IMR-90 (cell line): Measurements from ENCODE around the gene GFM1. TPM values are rescaled to one million over a fixed set of nuclear protein-coding genes. Genes with fewer than 3 reads are reported as not detected.

Experiments
- ATAC-seq: fragments of 200-7000 bp; cut with Tn5 transposase; 2 replicates; pipeline ENCODE4 v1.9.1; 2020; ENCODE audit warnings: low read depth, mild to moderate bottlenecking, moderate library complexity
- BruUV-seq: library from RNA; stranded (reverse); fragments of 400-500 nt; replicated peaks from 2 replicates; lab custom pipeline; 2021; lab: Mats Ljungman, UMichigan
- CTCF ChIA-PET: fragments of 300-600 bp; formaldehyde crosslinking; extraction: SDS; loops from one replicate; lab custom pipeline; 2021; ENCODE audit warnings: antibody characterized with exemption; lab: Yijun Ruan, JAX
- POLR2A ChIA-PET: fragments of 300-600 bp; sonication (Branson Sonifier 250); formaldehyde crosslinking; loops from one replicate; lab custom pipeline; 2022; ENCODE audit warnings: antibody characterized with exemption; ENCODE audit not compliant: unreplicated experiment; lab: Charles Lee
- DNase-seq: peaks from one replicate; pipeline ENCODE4 v3.0.0; 2013
- H2AFZ ChIP-seq: replicated peaks from 2 replicates; pipeline ENCODE3; 2013; ENCODE audit warnings: low read length, mild to moderate bottlenecking; ENCODE audit not compliant: poor library complexity
- H2AK5ac ChIP-seq: 2 replicates; pipeline ENCODE4 v1.6.1; 2013; ENCODE audit warnings: low read depth, low read length, inconsistent platforms
- H2AK9ac ChIP-seq: replicated peaks from 2 replicates; pipeline ENCODE3; 2013; ENCODE audit warnings: mild to moderate bottlenecking, low read depth, low read length, moderate library complexity; ENCODE audit not compliant: poor library complexity
- H2BK120ac ChIP-seq: 2 replicates; pipeline ENCODE4 v1.6.1; 2013; ENCODE audit warnings: low read depth, low read length, inconsistent platforms
- H2BK15ac ChIP-seq: 3 replicates; pipeline ENCODE4 v1.6.1; 2013; ENCODE audit warnings: low read depth, low read length, inconsistent platforms
- H2BK20ac ChIP-seq: 2 replicates; pipeline ENCODE4 v1.6.1; 2013; ENCODE audit warnings: low read depth, mild to moderate bottlenecking, inconsistent platforms, low read length, moderate library complexity
- H2BK5ac ChIP-seq: 2 replicates; pipeline ENCODE4 v1.6.1; 2013; ENCODE audit warnings: mild to moderate bottlenecking, low read depth, low read length, inconsistent platforms; ENCODE audit not compliant: poor library complexity, severe bottlenecking
- H3K14ac ChIP-seq: replicated peaks from 2 replicates; pipeline ENCODE4 v1.6.1; 2013; ENCODE audit warnings: low read depth, low read length, inconsistent platforms
- H3K18ac ChIP-seq: 2 replicates; pipeline ENCODE4 v1.6.1; 2013; ENCODE audit warnings: low read depth, low read length, control low read depth
- H3K23ac ChIP-seq: 2 replicates; pipeline ENCODE4 v1.6.1; 2013; ENCODE audit warnings: low read depth, low read length, inconsistent platforms
- H3K27ac ChIP-seq: 2 replicates; pipeline ENCODE4 v1.5.1; 2013; ENCODE audit warnings: mild to moderate bottlenecking, control low read depth, low read length; ENCODE audit not compliant: insufficient read depth
- H3K27me3 ChIP-seq: 2 replicates; pipeline ENCODE4 v1.6.1; 2013; ENCODE audit warnings: low read length; ENCODE audit not compliant: control insufficient read depth, insufficient read depth
- H3K36me3 ChIP-seq: 2 replicates; pipeline ENCODE4 v1.6.1; 2013; ENCODE audit warnings: low read length, mixed read lengths; ENCODE audit not compliant: control insufficient read depth, insufficient read depth
- H3K4ac ChIP-seq: 2 replicates; pipeline ENCODE4 v1.6.1; 2013; ENCODE audit warnings: low read depth, low read length, inconsistent platforms
- H3K4me1 ChIP-seq: 2 replicates; pipeline ENCODE4 v1.6.1; 2013; ENCODE audit warnings: low read length, mixed read lengths; ENCODE audit not compliant: control insufficient read depth, insufficient read depth
- H3K4me2 ChIP-seq: 2 replicates; pipeline ENCODE4 v1.6.1; 2013; ENCODE audit warnings: low read depth, mild to moderate bottlenecking, control low read depth, low read length, moderate library complexity
- H3K4me3 ChIP-seq: 2 replicates; pipeline ENCODE4 v1.5.1; 2013; ENCODE audit warnings: low read depth, mild to moderate bottlenecking, control low read depth, low read length, moderate library complexity; ENCODE audit not compliant: insufficient read depth
- H3K56ac ChIP-seq: 2 replicates; pipeline ENCODE4 v1.6.1; 2013; ENCODE audit warnings: low read length, inconsistent platforms; ENCODE audit not compliant: insufficient read depth; ENCODE audit errors: extremely low read depth
- H3K79me1 ChIP-seq, 2 experiments: 2 replicates each; pipeline ENCODE4 v1.6.1; 2013; ENCODE audit warnings: low read length in 2 of 2, inconsistent platforms in 1 of 2, low read depth in 1 of 2
- H3K9ac ChIP-seq: 2 replicates; pipeline ENCODE4 v1.6.1; 2013; ENCODE audit warnings: low read depth, low read length, control low read depth
- H3K9me1 ChIP-seq: 2 replicates; pipeline ENCODE4 v1.6.1; 2013; ENCODE audit warnings: low read length, inconsistent platforms; ENCODE audit not compliant: insufficient read depth
- H3K9me3 ChIP-seq: 2 replicates; pipeline ENCODE4 v1.6.1; 2013; ENCODE audit warnings: low read length; ENCODE audit not compliant: control insufficient read depth, insufficient read depth
- H4K20me1 ChIP-seq: 2 replicates; pipeline ENCODE4 v1.6.1; 2013; ENCODE audit warnings: low read length, inconsistent platforms; ENCODE audit not compliant: insufficient read depth
- H4K5ac ChIP-seq: 2 replicates; pipeline ENCODE4 v1.6.1; 2013; ENCODE audit warnings: mild to moderate bottlenecking, low read depth, low read length, control low read depth
- H4K8ac ChIP-seq, 2 experiments: 2 replicates each; pipeline ENCODE4 v1.6.1; 2013; ENCODE audit warnings: low read depth in 2 of 2, low read length in 2 of 2, control low read depth in 1 of 2, inconsistent platforms in 1 of 2
- H4K91ac ChIP-seq: 2 replicates; pipeline ENCODE4 v1.6.1; 2013; ENCODE audit warnings: low read depth, low read length, inconsistent platforms; ENCODE audit not compliant: insufficient read depth
- MAFK ChIP-seq: IDR thresholded peaks from 2 replicates; pipeline ENCODE4 v1.6.1; 2012; ENCODE audit warnings: low read depth, low read length, improper control_type of control experiment
- NFE2L2 ChIP-seq: fragments of 150-350 bp; IDR thresholded peaks from 2 replicates; pipeline ENCODE4 v1.6.1; 2016; ENCODE audit warnings: low read depth, mild to moderate bottlenecking, low read length
- SMC3 ChIP-seq: fragments of 150-350 bp; IDR thresholded peaks from 2 replicates; pipeline ENCODE4 v1.6.1; 2016; ENCODE audit warnings: low read depth, mild to moderate bottlenecking, antibody characterized with exemption, low read length, moderate library complexity
- WGBS, 2 experiments: methylation state at CpG; one replicate each; pipeline versions ENCODE4 v1.1.5 to v1.1.7; 2013; ENCODE audit warnings: missing lambda C conversion rate in 2 of 2; ENCODE audit not compliant: insufficient read length in 1 of 2; ENCODE audit errors: extremely low coverage in 2 of 2; 5-methylcytosine and 5-hydroxymethylcytosine counted together
- dilution Hi-C: fragments of 300-500 bp; cut with HindIII; formaldehyde crosslinking; loops from one replicate; pipeline ENCODE4 v1.14.3; 2018; ENCODE audit warnings: low sequenced_read_pairs; ENCODE audit not compliant: unreplicated experiment
- in situ Hi-C: fragments of 300-500 bp; cut with MboI; formaldehyde crosslinking; loops from 3 replicates; pipeline ENCODE4 v1.14.3; 2019; ENCODE audit warnings: low sequenced_read_pairs, inconsistent platforms, mixed read lengths
- intact Hi-C: fragments of 100-400 bp; cut with micrococcal nuclease; formaldehyde crosslinking; loops from 2 replicates; pipeline ENCODE4 v1.10.0; 2022
- polyA plus RNA-seq, 3 experiments: library from polyadenylated mRNA; depleted of rRNA; stranded (reverse); fragments of >200 nt; gene quantifications; 2 replicates each; pipeline ENCODE4 v1.2.3, GENCODE V29; 2012; ENCODE audit warnings: low replicate concordance in 1 of 3
- total RNA-seq: library from RNA; depleted of rRNA; stranded (reverse); fragments of >200 nt; gene quantifications from 2 replicates; pipeline ENCODE4 v1.2.3, GENCODE V29; 2012

Gene GFM1
- total and polyA plus RNA-seq, 2 of the 4 experiments (the other 2 are of a cell fraction) = 12.4 to 36.0 TPM

- intact Hi-C loops = no loop called here
- peaks cover 7% of the 10 kb centered on the region for H4K20me1 ChIP-seq
- no peak overlapping the region for H2AFZ ChIP-seq
- H3K4me3 ChIP-seq = no peak overlapping the region
- no peaks in the 10 kb centered on the region for H3K36me3 ChIP-seq
- H4K8ac ChIP-seq = no peak overlapping the region
- no peak overlapping the region for H4K5ac ChIP-seq
- no peak for ATAC-seq
- H3K27me3 ChIP-seq = no peaks in the 10 kb centered on the region
- dilution Hi-C loops = no loop called here
- no peak overlapping the region for H2AK9ac ChIP-seq
- ChIA-PET CTCF (no interaction called here), POLR2A (no interaction called here)
- in situ Hi-C loops = loop anchor here (5.0 to 25.0 kb wide), 2 partner anchors 60 to 1560 kb away; partner anchors contain the start of gene CCNL1
- H3K27ac ChIP-seq = no peak overlapping the region
- no peak overlapping the region for H3K56ac ChIP-seq
- no peak overlapping the region for H2AK5ac ChIP-seq
- no peak overlapping the region for H3K4ac ChIP-seq
- H3K14ac ChIP-seq = no peak overlapping the region
- H2BK5ac ChIP-seq = no peak overlapping the region
- no peak for DNase-seq
- H2BK120ac ChIP-seq = no peak overlapping the region
- no peak overlapping the region for H2BK20ac ChIP-seq
- no peak overlapping the region for H4K91ac ChIP-seq
- no peak overlapping the region for H2BK15ac ChIP-seq
- no TSS peak for BruUV-seq
- no peak overlapping the region for H3K9ac ChIP-seq
- no peak for TF ChIP-seq NFE2L2
- no peak for TF ChIP-seq MAFK
- TF ChIP-seq SMC3 = no peak
- no CpG with 5 or more reads among the region's 1 CpG for WGBS, 2 experiments
- peaks cover 38% of the 10 kb centered on the region for H3K4me1 ChIP-seq
- no peak overlapping the region for H3K4me2 ChIP-seq
- H3K18ac ChIP-seq = no peak overlapping the region
- H3K9me1 ChIP-seq = peaks cover 30% of the 10 kb centered on the region
- peaks cover 12 to 47% of the 10 kb centered on the region in 2 experiments; a peak in 3 of 4 replicates for H3K79me1 ChIP-seq
- H3K23ac ChIP-seq = no peak overlapping the region
- no peaks in the 10 kb centered on the region for H3K9me3 ChIP-seq
These were observed 77.8 kb downstream of the GFM1 start for GRCh38 chr3:158722108-158722507.
